ENCODE data around the gene EEF1A1. TPM values are rescaled to one million over a fixed set of nuclear protein-coding genes. Genes with fewer than 3 reads are reported as not detected.
"Not testable (repeated sequence)": the region's sequence is repeated elsewhere in the genome, so short reads cannot be mapped to it uniquely, and the experiment has no call there.

The EEF1A1 gene
- total and polyA plus RNA-seq, 12 donors, result 7,361 to 13,514 (median 9,351) TPM

DNA sequence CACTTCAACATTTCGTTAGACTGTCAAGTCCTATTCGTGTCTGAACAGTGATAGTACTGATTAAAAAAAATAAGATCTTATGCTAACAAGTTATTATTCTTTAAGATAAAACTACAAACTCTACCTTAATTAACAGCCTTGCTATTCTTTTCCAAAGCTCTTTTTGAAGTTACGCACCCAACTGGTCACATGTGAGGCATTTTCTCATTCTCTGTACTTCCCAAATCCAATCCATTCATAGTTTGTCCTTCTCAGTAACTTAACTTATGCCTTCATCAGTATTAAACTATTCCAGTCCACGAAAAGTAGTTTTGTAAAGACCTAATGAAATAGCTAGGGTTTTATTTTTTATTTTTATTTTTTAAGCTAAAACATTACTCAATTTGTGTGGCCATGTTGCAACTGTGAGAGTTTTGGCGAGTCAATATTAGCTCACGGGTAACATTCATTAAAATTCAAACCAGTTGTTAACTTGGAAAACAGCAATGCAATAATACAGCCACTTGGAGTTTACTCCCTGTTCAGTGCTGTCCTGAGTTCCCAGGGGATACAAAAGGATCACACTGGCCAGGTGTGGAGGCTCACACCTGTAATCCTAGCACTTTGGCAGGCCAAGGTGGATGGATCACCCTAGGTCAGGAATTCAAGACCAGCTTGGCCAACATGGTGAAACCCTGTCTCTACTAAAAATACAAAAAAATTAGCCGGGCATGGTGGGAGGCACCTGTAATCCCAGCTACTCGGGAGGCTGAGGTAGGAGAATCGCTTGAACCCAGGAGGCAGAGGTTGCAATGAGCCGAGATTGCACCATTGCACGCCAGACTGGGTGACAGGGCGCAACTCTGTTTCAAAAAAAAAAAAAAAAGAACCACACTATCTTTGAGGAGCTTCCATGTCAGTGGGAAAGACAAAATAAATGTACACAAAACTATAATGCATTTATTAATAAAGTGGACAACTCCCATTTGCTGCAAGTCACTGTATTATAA, 27.9 kb upstream of the EEF1A1 start:
- Histone ChIP-seq H3K27ac (no peak overlapping the region), H3K9me3 (replicated peaks in 1 of 3) (no peaks in the 10 kb centered on the region), H3K36me3 (replicated peaks in 1 of 2) (no peaks in the 10 kb centered on the region), H3K4me3 (no peak overlapping the region), H3K4me1 (replicated peaks in 1 of 2) (no peaks in the 10 kb centered on the region), H3K27me3 (no peaks in the 10 kb centered on the region)
- no peak for DNase-seq
- 86 to 92% (median 90%) methylated on average over 12 of the region's 12 CpGs for WGBS, 4 donors
- TF ChIP-seq, protein P1, sequence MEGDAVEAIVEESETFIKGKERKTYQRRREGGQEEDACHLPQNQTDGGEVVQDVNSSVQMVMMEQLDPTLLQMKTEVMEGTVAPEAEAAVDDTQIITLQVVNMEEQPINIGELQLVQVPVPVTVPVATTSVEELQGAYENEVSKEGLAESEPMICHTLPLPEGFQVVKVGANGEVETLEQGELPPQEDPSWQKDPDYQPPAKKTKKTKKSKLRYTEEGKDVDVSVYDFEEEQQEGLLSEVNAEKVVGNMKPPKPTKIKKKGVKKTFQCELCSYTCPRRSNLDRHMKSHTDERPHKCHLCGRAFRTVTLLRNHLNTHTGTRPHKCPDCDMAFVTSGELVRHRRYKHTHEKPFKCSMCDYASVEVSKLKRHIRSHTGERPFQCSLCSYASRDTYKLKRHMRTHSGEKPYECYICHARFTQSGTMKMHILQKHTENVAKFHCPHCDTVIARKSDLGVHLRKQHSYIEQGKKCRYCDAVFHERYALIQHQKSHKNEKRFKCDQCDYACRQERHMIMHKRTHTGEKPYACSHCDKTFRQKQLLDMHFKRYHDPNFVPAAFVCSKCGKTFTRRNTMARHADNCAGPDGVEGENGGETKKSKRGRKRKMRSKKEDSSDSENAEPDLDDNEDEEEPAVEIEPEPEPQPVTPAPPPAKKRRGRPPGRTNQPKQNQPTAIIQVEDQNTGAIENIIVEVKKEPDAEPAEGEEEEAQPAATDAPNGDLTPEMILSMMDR (IDR thresholded peaks at IDR 0.05), result no peak
- no peak for TF ChIP-seq POLR2A (IDR thresholded peaks at IDR 0.05)
- intact Hi-C loops (cut with DNase I), result no loop called here

DNA sequence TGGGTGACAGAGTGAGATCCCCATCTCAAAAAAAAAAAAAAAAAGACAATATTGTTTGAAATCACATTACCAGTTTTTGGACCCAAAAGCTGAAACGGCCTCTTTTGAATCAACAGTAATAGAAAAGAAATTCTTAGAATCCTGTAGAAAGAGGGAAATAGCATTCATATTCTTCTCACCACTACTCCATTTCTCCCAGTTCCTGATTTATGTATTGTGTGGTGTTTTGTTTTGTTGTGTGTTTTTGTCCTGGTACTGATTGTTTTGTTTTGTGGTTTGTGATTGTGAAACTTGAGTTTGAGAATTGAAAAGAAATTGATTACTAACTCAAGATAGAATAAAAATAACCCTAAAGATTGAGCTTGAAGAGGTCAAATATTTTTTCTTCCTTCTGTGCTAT, 26.2 kb upstream of the EEF1A1 start:
- TF ChIP-seq POLR2A (IDR thresholded peaks at IDR 0.05), result no peak
- TF ChIP-seq, protein P1 (IDR thresholded peaks at IDR 0.05), result no peak
- H3K4me1 ChIP-seq (replicated peaks in 1 of 2), result no peaks in the 10 kb centered on the region
- intact Hi-C loops (cut with DNase I), result no loop called here
- no peak overlapping the region for H3K4me3 ChIP-seq
- DNase-seq, result no peak
- H3K36me3 ChIP-seq (replicated peaks in 1 of 2), result no peaks in the 10 kb centered on the region
- H3K27me3 ChIP-seq, result no peaks in the 10 kb centered on the region
- 79 to 92% (median 82%) methylated on average over 1 of the region's 1 CpG for WGBS, 4 donors
- H3K27ac ChIP-seq, result no peak overlapping the region
- H3K9me3 ChIP-seq (replicated peaks in 1 of 3), result no peaks in the 10 kb centered on the region

DNA sequence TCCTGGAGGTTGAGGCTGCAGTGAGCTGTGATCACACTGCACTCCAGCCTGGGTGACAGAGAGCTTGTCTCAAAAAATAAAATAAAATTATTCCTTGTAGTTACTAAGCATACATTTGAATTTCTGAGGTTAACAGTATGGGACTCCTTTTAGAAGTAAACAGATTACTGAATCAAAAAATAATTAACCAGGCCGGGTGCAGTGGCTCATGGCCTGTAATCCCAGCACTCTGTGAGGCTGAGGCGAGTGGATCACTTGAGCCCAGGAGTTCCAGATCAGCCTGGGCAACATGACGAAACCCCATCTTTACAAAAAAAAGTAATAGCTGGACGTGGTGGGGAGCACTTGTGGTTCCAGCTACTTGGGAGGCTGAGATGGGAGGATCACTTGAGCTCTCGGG, 22.1 kb upstream of the EEF1A1 start:
- no peak for TF ChIP-seq POLR2A (IDR thresholded peaks at IDR 0.05)
- TF ChIP-seq, protein P1 (IDR thresholded peaks at IDR 0.05), result no peak
- DNase-seq, result no peak
- WGBS, 4 donors, result 85 to 96% (median 90%) methylated on average over 5 of the region's 5 CpGs
- intact Hi-C loops (cut with DNase I), result no loop called here
- Histone ChIP-seq H3K27ac (no peak overlapping the region), H3K36me3 (replicated peaks in 1 of 2) (no peaks in the 10 kb centered on the region), H3K4me3 (no peak overlapping the region), H3K4me1 (replicated peaks in 1 of 2) (no peaks in the 10 kb centered on the region), H3K27me3 (no peaks in the 10 kb centered on the region), H3K9me3 (replicated peaks in 1 of 3) (no peaks in the 10 kb centered on the region)

DNA sequence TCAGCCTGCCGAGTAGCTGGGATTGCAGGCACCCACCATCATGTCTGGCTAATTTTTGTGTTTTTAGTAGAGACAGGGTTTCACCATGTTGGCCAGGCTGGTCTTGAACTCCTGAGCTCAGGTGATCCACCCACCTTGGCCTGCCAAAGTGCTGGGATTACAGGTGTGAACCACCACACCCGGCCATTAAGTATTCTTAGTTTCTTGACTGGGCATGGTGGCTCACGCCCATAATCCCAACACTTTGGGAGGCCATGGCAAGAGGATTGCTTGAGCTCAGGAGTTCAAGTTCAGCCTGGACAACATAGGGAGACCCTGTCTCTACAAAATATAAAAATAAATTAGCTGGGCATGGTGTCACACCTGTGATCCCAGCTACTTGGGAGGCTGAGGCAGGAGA, 21.6 kb upstream of the EEF1A1 start:
- H3K36me3 ChIP-seq (replicated peaks in 1 of 2); H3K27ac ChIP-seq; H3K4me1 ChIP-seq (replicated peaks in 1 of 2); H3K27me3 ChIP-seq; intact Hi-C loops (cut with DNase I); H3K9me3 ChIP-seq (replicated peaks in 1 of 3); H3K4me3 ChIP-seq; DNase-seq: not testable (repeated sequence)
- WGBS, 4 donors, result 85 to 91% (median 86%) methylated on average over 1 to 3 of the region's 3 CpGs

Data from adrenal gland (tissue), 12 donors.